ENCODE results near the gene SEMA3E.

The SEMA3E gene
- long read RNA-seq = 0 reads

DNA sequence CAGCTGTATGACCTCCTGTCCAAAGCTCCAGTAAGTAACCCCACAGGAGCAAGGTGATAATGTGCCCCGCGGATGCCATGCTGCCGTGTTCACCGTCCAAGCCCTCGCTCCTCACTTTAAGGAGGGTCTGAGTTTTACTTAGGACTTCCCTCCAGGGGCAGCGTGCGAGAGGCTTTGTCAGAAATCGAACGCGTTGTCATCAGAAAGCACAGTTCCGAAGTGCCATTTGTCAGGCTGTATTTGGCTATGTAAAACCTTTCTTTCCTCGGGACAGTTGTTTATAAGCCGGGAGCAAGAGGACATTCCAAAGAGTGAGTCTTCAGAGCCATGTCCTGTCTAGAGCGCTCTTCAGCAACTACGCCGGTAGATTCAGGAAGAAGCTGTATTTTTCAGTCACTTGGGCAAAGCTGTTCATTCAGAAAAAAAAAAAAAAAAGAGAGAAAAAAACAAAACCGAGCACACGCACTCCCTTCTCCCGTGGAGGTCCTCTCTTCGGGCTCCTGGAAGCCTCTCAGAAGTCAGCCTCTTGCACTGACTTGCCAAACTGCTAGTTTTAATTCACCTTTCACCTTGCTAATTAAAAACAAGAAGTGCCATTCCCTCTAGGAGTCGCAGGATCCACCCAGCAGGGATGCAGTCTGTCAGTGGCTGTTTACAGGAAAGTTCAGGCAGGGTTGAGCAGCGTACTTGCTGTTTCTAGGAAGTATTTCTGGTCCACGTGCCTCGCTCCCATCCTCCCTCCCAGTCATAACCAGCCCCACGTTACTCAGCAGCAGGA lies at the start of gene SEMA3E:
TSS of gene SEMA3E (minus strand) at position 676 of the 778 bp plus-strand sequence.
- no peak within 1 kb of the TSS for H3K27ac ChIP-seq (replicated peaks)
- TF ChIP-seq, protein P1, sequence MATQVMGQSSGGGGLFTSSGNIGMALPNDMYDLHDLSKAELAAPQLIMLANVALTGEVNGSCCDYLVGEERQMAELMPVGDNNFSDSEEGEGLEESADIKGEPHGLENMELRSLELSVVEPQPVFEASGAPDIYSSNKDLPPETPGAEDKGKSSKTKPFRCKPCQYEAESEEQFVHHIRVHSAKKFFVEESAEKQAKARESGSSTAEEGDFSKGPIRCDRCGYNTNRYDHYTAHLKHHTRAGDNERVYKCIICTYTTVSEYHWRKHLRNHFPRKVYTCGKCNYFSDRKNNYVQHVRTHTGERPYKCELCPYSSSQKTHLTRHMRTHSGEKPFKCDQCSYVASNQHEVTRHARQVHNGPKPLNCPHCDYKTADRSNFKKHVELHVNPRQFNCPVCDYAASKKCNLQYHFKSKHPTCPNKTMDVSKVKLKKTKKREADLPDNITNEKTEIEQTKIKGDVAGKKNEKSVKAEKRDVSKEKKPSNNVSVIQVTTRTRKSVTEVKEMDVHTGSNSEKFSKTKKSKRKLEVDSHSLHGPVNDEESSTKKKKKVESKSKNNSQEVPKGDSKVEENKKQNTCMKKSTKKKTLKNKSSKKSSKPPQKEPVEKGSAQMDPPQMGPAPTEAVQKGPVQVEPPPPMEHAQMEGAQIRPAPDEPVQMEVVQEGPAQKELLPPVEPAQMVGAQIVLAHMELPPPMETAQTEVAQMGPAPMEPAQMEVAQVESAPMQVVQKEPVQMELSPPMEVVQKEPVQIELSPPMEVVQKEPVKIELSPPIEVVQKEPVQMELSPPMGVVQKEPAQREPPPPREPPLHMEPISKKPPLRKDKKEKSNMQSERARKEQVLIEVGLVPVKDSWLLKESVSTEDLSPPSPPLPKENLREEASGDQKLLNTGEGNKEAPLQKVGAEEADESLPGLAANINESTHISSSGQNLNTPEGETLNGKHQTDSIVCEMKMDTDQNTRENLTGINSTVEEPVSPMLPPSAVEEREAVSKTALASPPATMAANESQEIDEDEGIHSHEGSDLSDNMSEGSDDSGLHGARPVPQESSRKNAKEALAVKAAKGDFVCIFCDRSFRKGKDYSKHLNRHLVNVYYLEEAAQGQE (IDR thresholded peaks at IDR 0.05; ENCODE audit: insufficient replicate concordance, low read depth) = no peak
- no peak for TF ChIP-seq SPI1 (IDR thresholded peaks at IDR 0.05; ENCODE audit: borderline replicate concordance, low read depth)
- TF ChIP-seq POLR2AphosphoS5 (IDR thresholded peaks at IDR 0.05; ENCODE audit: low read depth) = no peak
- TF ChIP-seq, protein P2, sequence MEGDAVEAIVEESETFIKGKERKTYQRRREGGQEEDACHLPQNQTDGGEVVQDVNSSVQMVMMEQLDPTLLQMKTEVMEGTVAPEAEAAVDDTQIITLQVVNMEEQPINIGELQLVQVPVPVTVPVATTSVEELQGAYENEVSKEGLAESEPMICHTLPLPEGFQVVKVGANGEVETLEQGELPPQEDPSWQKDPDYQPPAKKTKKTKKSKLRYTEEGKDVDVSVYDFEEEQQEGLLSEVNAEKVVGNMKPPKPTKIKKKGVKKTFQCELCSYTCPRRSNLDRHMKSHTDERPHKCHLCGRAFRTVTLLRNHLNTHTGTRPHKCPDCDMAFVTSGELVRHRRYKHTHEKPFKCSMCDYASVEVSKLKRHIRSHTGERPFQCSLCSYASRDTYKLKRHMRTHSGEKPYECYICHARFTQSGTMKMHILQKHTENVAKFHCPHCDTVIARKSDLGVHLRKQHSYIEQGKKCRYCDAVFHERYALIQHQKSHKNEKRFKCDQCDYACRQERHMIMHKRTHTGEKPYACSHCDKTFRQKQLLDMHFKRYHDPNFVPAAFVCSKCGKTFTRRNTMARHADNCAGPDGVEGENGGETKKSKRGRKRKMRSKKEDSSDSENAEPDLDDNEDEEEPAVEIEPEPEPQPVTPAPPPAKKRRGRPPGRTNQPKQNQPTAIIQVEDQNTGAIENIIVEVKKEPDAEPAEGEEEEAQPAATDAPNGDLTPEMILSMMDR (IDR thresholded peaks at IDR 0.05; ENCODE audit: insufficient read depth, low read length) = no peak
- TF ChIP-seq GABPA (IDR thresholded peaks at IDR 0.05; ENCODE audit: low read depth) = no peak
- DNase-seq (ENCODE audit: low read depth in 1 of 2, low spot score in 1 of 2) = no peak
- no peak within 1 kb of the TSS for H3K4me3 ChIP-seq (replicated peaks; ENCODE audit: insufficient read depth, low read length)
- peaks cover 2% of the 10 kb centered on the region for H3K27me3 ChIP-seq (ENCODE audit: insufficient read depth, poor library complexity, severe bottlenecking)

DNA sequence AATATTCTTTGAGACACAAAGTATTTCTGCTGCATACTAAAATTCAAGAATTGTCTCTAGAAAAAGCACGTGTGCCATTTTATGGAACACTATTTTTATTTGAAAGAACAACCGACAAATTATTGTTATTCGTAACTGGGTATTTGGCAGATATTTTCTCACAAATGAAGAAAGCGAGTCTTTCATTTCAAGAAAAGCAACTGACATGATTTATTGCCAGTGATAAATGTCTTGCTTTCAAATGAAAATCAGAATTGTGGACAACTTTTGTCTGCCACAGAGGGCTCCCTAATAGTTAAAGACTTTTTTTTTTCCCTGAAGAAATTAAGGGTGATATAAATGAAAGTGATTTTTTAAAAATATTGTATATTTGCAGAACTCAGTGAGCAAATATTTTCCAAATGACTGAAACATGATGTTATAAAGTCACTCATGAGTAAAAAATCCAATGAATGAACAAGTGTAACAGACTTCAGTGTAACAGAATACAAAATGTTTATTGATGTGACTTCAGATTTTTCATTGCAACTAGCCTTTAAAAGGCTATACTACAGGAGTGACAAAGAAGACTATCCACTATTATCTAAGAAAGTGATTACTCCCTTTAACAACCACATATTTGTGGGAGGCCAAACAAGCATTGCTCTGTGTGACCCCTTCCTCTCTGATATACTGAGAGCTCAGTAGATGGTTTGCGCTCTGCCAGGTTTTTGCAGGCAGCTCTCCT lies 49.0 kb upstream of the SEMA3E start:
- TF ChIP-seq POLR2AphosphoS5 (IDR thresholded peaks at IDR 0.05; ENCODE audit: low read depth) = no peak
- TF ChIP-seq GABPA (IDR thresholded peaks at IDR 0.05; ENCODE audit: low read depth) = no peak
- TF ChIP-seq, protein P2 (IDR thresholded peaks at IDR 0.05; ENCODE audit: insufficient read depth, low read length) = no peak
- TF ChIP-seq SPI1 (IDR thresholded peaks at IDR 0.05; ENCODE audit: borderline replicate concordance, low read depth) = no peak
- TF ChIP-seq, protein P1 (IDR thresholded peaks at IDR 0.05; ENCODE audit: insufficient replicate concordance, low read depth) = no peak
- Histone ChIP-seq H3K4me3 (replicated peaks; ENCODE audit: insufficient read depth, low read length) (no peak overlapping the region), H3K27ac (replicated peaks) (no peak overlapping the region), H3K27me3 (ENCODE audit: insufficient read depth, poor library complexity, severe bottlenecking) (no peaks in the 10 kb centered on the region)
- DNase-seq (ENCODE audit: low read depth in 1 of 2, low spot score in 1 of 2) = no peak

DNA sequence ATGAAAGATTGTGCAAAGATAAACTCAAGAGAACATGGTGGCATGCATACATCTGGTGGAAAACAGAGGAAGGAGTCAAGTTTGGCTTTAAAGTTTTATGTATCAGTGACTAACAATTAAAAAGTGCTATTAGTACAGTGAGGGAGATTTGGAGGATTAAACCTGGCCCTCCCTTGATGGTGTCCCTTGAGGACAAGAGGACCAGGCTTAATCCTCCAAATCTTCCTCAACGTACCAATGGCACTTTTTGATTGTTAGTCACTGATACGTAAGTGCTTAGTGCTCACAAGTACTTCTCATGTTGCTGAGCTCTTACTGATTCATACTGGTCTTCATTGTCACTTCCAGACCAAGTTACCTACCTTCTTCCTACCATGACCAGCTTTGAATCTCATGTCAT lies 47.2 kb upstream of the SEMA3E start:
- DNase-seq (ENCODE audit: low read depth in 1 of 2, low spot score in 1 of 2) = no peak
- Histone ChIP-seq H3K4me3 (replicated peaks; ENCODE audit: insufficient read depth, low read length) (no peak overlapping the region), H3K27ac (replicated peaks) (no peak overlapping the region), H3K27me3 (ENCODE audit: insufficient read depth, poor library complexity, severe bottlenecking) (no peaks in the 10 kb centered on the region)
- TF ChIP-seq POLR2AphosphoS5 (IDR thresholded peaks at IDR 0.05; ENCODE audit: low read depth) (no peak), SPI1 (IDR thresholded peaks at IDR 0.05; ENCODE audit: borderline replicate concordance, low read depth) (no peak), GABPA (IDR thresholded peaks at IDR 0.05; ENCODE audit: low read depth) (no peak)
- TF ChIP-seq, protein P1 (IDR thresholded peaks at IDR 0.05; ENCODE audit: insufficient replicate concordance, low read depth) = no peak
- TF ChIP-seq, protein P2 (IDR thresholded peaks at IDR 0.05; ENCODE audit: insufficient read depth, low read length) = no peak
